Transverse colon (tissue), 4 donors: Measurements from ENCODE around the gene SLC24A3. TPM values are rescaled to one million over a fixed set of nuclear protein-coding genes. Genes with fewer than 3 reads are reported as not detected.

Experiments
- DNase-seq: peaks from one replicate; pipeline ENCODE4 v3.0.0-alpha.2; 2019
- H3K27ac ChIP-seq, 4 donors: fragments of 200-600 bp; sonication (generic); 2 replicates each; pipeline ENCODE4 v1.5.1; 2016 to 2018; ENCODE audit warnings: inconsistent platforms in 4 of 4
- H3K27me3 ChIP-seq: fragments of 200-600 bp; sonication (generic); 2 replicates; pipeline ENCODE4 v1.5.1; 2017; ENCODE audit warnings: inconsistent platforms
- H3K36me3 ChIP-seq, 4 donors: fragments of 200-600 bp; sonication (generic); 2 replicates each; pipeline ENCODE4 v1.5.1; 2017 to 2019; ENCODE audit warnings: inconsistent platforms in 4 of 4
- H3K4me1 ChIP-seq, 4 donors: fragments of 200-600 bp; sonication (generic); 2 replicates each; pipeline ENCODE4 v1.5.1; 2017 to 2020; ENCODE audit warnings: inconsistent platforms in 4 of 4
- H3K4me3 ChIP-seq, 4 donors: fragments of 200-600 bp; sonication (generic); 1 replicate in 1 of 4; 2 replicates in 3 of 4; pipeline versions ENCODE4 v1.5.1 to v1.6.1; 2017 to 2019; ENCODE audit warnings: inconsistent platforms in 4 of 4
- H3K9me3 ChIP-seq, 2 donors: fragments of 200-600 bp; sonication (generic); 2 replicates each; pipeline ENCODE4 v1.5.1; 2017 to 2019; ENCODE audit warnings: inconsistent platforms in 2 of 2
- EP300 ChIP-seq: sonication (generic); formaldehyde crosslinking; IDR thresholded peaks from one replicate; pipeline ENCODE4 v1.6.1; 2017; ENCODE audit warnings: antibody characterized with exemption, low read depth
- POLR2A ChIP-seq: fragments of 450-650 bp; IDR thresholded peaks from one replicate; pipeline ENCODE4 v1.6.1; 2016; ENCODE audit warnings: antibody characterized with exemption, mild to moderate bottlenecking, moderate library complexity
- POLR2AphosphoS5 ChIP-seq, 3 donors: sonication (generic); formaldehyde crosslinking; IDR thresholded peaks; one replicate each; pipeline ENCODE4 v1.6.1; 2016; ENCODE audit warnings: antibody characterized with exemption in 3 of 3
- WGBS, 2 donors: methylation state at CpG; one replicate each; pipeline ENCODE4 v1.1.5; 2018; ENCODE audit warnings: low coverage in 1 of 2; 5-methylcytosine and 5-hydroxymethylcytosine counted together
- in situ Hi-C, 4 donors: fragments of 200-750 bp; cut with MboI; loops; one replicate each; pipeline versions ENCODE4 v1.15.0 to v1.15.1; 2017; ENCODE audit warnings: low sequenced_read_pairs in 3 of 4, low pct_ligation_motif_present in 1 of 4, low pct_unique_long_range_greater_than_20kb in 1 of 4
- intact Hi-C: fragments of 100-400 bp; cut with DNase I; formaldehyde crosslinking; loops from one replicate; pipeline ENCODE4 v1.15.1; 2023; ENCODE audit warnings: low total_unique reads
- total RNA-seq, 4 donors: library from RNA; depleted of rRNA; stranded (reverse); fragments of >200 nt; gene quantifications; one replicate each; pipeline ENCODE4 v1.1.0, GENCODE V29; 2016
- TF ChIP-seq, protein P1 (sequence below), 5 experiments: fragments of 200-600 bp in 3 of 5; fragments of 450-650 bp in 2 of 5; sonication (generic) in 3 of 5; IDR thresholded peaks; 1 replicate in 2 of 5; 2 replicates in 3 of 5; pipeline ENCODE4 v1.5.1; 2016 to 2017; ENCODE audit warnings: antibody characterized with exemption in 5 of 5, inconsistent platforms in 3 of 5, mild to moderate bottlenecking in 2 of 5, moderate library complexity in 1 of 5

The SLC24A3 gene
- total RNA-seq, 4 donors from 2014 or later: 4.4 to 6.7 (median 4.6) TPM

DNA sequence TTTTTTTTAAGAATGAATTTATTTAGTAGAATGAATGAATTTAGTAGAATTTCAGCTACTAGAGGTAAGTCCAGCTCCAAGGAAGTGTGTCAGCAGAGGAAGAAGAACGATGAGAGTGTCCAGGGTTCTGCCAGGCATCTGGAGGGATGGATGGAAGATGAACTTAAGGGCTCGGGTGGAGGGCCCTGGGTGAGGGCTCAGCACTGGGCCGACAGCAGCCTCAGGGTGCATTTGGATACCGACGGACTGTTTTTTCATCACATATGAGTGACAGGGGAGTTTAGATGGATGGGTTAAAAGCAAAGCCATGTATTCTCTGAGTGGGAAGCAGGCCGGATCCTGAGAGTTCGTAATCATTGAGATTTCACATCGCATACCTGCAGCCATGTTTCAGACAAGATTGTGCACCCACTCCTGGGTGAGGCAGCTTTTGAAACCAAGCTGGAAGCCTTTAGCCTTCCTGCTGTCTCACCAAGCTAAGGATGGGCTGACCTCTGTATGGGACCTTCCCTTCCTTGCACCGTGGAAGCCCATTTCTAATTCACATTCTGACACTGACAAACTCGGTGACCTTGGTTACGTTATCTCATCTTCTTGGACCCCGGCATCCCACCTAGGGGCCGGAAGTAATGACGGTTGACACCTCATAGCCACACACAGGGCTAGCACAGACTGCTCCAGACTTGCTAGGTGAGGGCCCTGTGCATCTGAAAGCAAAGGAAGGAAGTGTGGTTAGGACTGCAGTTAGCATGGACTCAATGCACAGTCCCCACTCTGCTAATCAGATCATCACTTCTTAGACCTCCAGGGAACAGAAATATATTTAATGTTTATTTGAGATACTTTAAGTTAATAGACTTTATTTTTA is 228.5 kb downstream of the SLC24A3 start:
- no peaks in the 10 kb centered on the region for H3K36me3 ChIP-seq
- no peaks in the 10 kb centered on the region for H3K4me1 ChIP-seq
- no peak overlapping the region for H3K27ac ChIP-seq
- no peak overlapping the region for H3K4me3 ChIP-seq
- DNase-seq: no peak
- H3K27me3 ChIP-seq: no peaks in the 10 kb centered on the region
- peaks cover 0 to 4% of the 10 kb centered on the region in 2 donors for H3K9me3 ChIP-seq
- TF ChIP-seq EP300 (no peak), POLR2A (no peak)
- TF ChIP-seq, protein P1, sequence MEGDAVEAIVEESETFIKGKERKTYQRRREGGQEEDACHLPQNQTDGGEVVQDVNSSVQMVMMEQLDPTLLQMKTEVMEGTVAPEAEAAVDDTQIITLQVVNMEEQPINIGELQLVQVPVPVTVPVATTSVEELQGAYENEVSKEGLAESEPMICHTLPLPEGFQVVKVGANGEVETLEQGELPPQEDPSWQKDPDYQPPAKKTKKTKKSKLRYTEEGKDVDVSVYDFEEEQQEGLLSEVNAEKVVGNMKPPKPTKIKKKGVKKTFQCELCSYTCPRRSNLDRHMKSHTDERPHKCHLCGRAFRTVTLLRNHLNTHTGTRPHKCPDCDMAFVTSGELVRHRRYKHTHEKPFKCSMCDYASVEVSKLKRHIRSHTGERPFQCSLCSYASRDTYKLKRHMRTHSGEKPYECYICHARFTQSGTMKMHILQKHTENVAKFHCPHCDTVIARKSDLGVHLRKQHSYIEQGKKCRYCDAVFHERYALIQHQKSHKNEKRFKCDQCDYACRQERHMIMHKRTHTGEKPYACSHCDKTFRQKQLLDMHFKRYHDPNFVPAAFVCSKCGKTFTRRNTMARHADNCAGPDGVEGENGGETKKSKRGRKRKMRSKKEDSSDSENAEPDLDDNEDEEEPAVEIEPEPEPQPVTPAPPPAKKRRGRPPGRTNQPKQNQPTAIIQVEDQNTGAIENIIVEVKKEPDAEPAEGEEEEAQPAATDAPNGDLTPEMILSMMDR (IDR thresholded peaks at IDR 0.05): no peak
- in situ Hi-C loops: no loop called here
- intact Hi-C loops: no loop called here
- WGBS, 2 donors: 76 to 86% methylated on average over 7 to 14 of the region's 14 CpGs

DNA sequence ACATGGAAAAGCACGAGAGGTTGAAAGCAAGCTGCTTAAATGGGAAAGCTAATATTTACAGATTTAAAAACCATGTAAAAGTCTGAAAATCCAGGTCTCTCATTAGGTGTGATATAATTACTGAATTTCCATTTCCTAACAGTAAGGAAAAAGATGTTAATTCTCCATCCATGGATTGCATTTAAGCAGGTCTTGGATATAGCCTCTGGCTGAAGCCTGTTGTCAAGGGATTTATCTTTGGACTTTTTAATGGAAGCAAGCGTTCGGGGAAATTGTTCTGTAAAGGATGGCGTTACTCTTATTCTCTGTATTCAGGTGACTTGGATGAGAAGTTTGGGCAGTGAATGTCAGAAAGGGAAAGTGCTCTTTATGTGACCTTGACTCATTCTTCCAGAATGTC is 233.8 kb downstream of the SLC24A3 start:
- H3K27me3 ChIP-seq: no peaks in the 10 kb centered on the region
- peaks cover 0 to 4% (median 2%) of the 10 kb centered on the region in 4 donors for H3K4me1 ChIP-seq
- H3K36me3 ChIP-seq: no peaks in the 10 kb centered on the region
- in situ Hi-C loops (no loop called here), intact Hi-C loops (no loop called here)
- H3K9me3 ChIP-seq: peaks cover 0 to 4% of the 10 kb centered on the region in 2 donors
- WGBS, 2 donors: 92 to 100% methylated on average over 1 to 4 of the region's 4 CpGs
- no peak for TF ChIP-seq POLR2AphosphoS5 (IDR thresholded peaks at IDR 0.05)
- TF ChIP-seq, protein P1 (IDR thresholded peaks at IDR 0.05): no peak
- no peak for TF ChIP-seq EP300
- no peak overlapping the region for H3K27ac ChIP-seq
- DNase-seq: no peak
- no peak overlapping the region for H3K4me3 ChIP-seq

DNA sequence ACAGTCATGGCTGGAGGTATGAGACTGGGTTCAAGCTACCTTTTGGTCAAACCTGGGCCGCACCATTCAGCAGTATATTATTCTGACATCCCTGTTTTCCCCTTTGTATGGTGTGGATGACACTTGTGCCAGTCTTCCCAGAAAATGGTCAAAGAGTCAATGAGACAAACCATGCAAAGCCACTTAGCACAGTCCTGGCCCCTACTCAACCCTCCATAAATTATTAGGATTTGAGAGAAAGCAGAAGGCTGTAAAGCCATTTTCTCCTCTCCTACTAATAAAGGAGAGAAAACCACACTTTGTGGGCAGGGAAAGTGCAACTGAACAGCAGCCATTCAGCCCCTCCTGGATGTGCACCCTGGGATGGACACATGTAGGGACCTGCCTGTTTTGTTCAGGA is 236.2 kb downstream of the SLC24A3 start:
- TF ChIP-seq, protein P1 (IDR thresholded peaks at IDR 0.05): no peak
- peak in 1 of 3 donors; percentile 46 for TF ChIP-seq POLR2AphosphoS5 (IDR thresholded peaks at IDR 0.05)
- no peak for TF ChIP-seq POLR2A
- TF ChIP-seq EP300: no peak
- intact Hi-C loops (no loop called here), in situ Hi-C loops (no loop called here)
- no peak for DNase-seq
- Histone ChIP-seq H3K4me1 (peaks cover 0 to 7% (median 4%) of the 10 kb centered on the region in 4 donors), H3K36me3 (no peaks in the 10 kb centered on the region), H3K4me3 (no peak overlapping the region), H3K27me3 (no peaks in the 10 kb centered on the region), H3K27ac (peak overlapping the region in 1 of 4 donors; percentile 53), H3K9me3 (no peaks in the 10 kb centered on the region)
- 92% methylated on average over 1 of the region's 1 CpG; no CpG with 5 or more reads in 1 of the 2 donors for WGBS, 2 donors

DNA sequence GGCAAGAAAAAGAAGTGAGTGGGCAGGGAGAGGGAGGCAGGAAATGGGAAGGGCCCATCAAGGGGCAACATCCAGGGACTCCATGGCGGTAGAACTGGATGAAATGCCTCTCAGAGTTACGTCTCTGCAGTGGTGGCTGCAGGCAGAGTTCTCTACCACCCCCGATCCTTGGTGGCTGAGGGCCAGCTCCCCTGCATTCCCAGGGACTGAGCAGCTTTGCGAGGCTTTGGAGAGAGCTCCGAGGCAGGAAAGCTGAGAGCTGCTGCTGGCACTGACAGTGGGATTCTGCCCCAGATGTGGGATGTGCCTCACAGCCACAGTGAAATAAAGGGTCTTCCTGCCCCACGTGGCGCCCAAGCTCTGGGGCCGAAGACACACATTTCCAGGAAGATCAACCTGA is 236.6 kb downstream of the SLC24A3 start:
- intact Hi-C loops (no loop called here), in situ Hi-C loops (no loop called here)
- peak; percentile 9 for DNase-seq
- H3K36me3 ChIP-seq: no peaks in the 10 kb centered on the region
- no peaks in the 10 kb centered on the region for H3K9me3 ChIP-seq
- H3K4me3 ChIP-seq: no peak overlapping the region
- WGBS, 2 donors: 66% methylated on average over 8 of the region's 8 CpGs; no CpG with 5 or more reads in 1 of the 2 donors
- no peak for TF ChIP-seq POLR2AphosphoS5 (IDR thresholded peaks at IDR 0.05)
- TF ChIP-seq POLR2A: no peak
- TF ChIP-seq, protein P1 (IDR thresholded peaks at IDR 0.05): no peak
- no peak for TF ChIP-seq EP300
- no peaks in the 10 kb centered on the region for H3K27me3 ChIP-seq
- peak overlapping the region in 1 of 4 donors; percentile 53 for H3K27ac ChIP-seq
- H3K4me1 ChIP-seq: peaks cover 0 to 9% (median 5%) of the 10 kb centered on the region in 4 donors
